H1 (cell line): Measurements from ENCODE around the gene RETREG1. TPM values are rescaled to one million over a fixed set of nuclear protein-coding genes. Genes with fewer than 3 reads are reported as not detected.

Experiments
- CTCF ChIA-PET: fragments of 300-600 bp; sonication (Branson Sonifier 250); formaldehyde crosslinking; loops from one replicate; lab custom pipeline; 2021; ENCODE audit not compliant: partially characterized antibody; lab: Charles Lee
- POLR2A ChIA-PET: fragments of 300-600 bp; sonication (Branson Sonifier 250); formaldehyde crosslinking; loops from one replicate; lab custom pipeline; 2021; ENCODE audit warnings: inconsistent platforms; ENCODE audit not compliant: partially characterized antibody; lab: Charles Lee
- DNase-seq, 2 experiments: peaks; one replicate each; pipeline versions ENCODE4 v3.0.0 to v3.0.0-alpha.2; 2010 to 2022; ENCODE audit warnings: low spot score in 2 of 2, low read depth in 1 of 2, mixed read lengths in 1 of 2
- FAIRE-seq: peaks from 2 replicates; lab custom pipeline; 2011; peaks lifted over from hg19 to GRCh38; lab: Jason Lieb, UNC
- H2AFZ ChIP-seq: 2 replicates; pipeline ENCODE4 v1.8.1; 2012; ENCODE audit warnings: low read length, inconsistent platforms
- H2AK5ac ChIP-seq: 2 replicates; pipeline ENCODE4 v1.6.1; 2013; ENCODE audit warnings: low read depth, low read length
- H2BK120ac ChIP-seq: replicated peaks from 2 replicates; pipeline ENCODE3; 2013; ENCODE audit warnings: low read depth, low read length, inconsistent platforms
- H2BK12ac ChIP-seq: 2 replicates; pipeline ENCODE4 v1.6.1; 2013; ENCODE audit warnings: low read depth, low read length
- H2BK15ac ChIP-seq: 2 replicates; pipeline ENCODE4 v1.6.1; 2013; ENCODE audit warnings: low read length
- H2BK20ac ChIP-seq: 2 replicates; pipeline ENCODE4 v1.6.1; 2013; ENCODE audit warnings: low read length
- H2BK5ac ChIP-seq: 2 replicates; pipeline ENCODE4 v1.6.1; 2013; ENCODE audit warnings: low read depth, low read length
- H3K14ac ChIP-seq: 2 replicates; pipeline ENCODE4 v1.6.1; 2013; ENCODE audit warnings: inconsistent platforms; ENCODE audit not compliant: insufficient read length
- H3K18ac ChIP-seq: 2 replicates; pipeline ENCODE4 v1.6.1; 2013; ENCODE audit warnings: low read length; ENCODE audit errors: extremely low read depth
- H3K23ac ChIP-seq: 2 replicates; pipeline ENCODE4 v1.6.1; 2013; ENCODE audit warnings: inconsistent platforms; ENCODE audit not compliant: insufficient read length
- H3K23me2 ChIP-seq: 2 replicates; pipeline ENCODE4 v1.6.1; 2013; ENCODE audit warnings: low read depth, low read length
- H3K27ac ChIP-seq: 2 replicates; pipeline ENCODE4 v1.6.1; 2011; ENCODE audit warnings: low read depth, low read length, inconsistent platforms
- H3K27me3 ChIP-seq, 4 experiments: replicated peaks in 1 of 4; 1 replicate in 1 of 4; 2 replicates in 3 of 4; pipeline versions ENCODE4 v1.6.1 to v1.8.1; 2011 to 2013; ENCODE audit warnings: low read length in 3 of 4, mild to moderate bottlenecking in 3 of 4, inconsistent platforms in 2 of 4, mixed read lengths in 2 of 4, moderate library complexity in 1 of 4; ENCODE audit not compliant: control insufficient read depth in 3 of 4, insufficient read depth in 3 of 4; ENCODE audit errors: extremely low read depth in 1 of 4
- H3K36me3 ChIP-seq, 4 experiments: 2 replicates each; pipeline versions ENCODE4 v1.6.1 to v1.8.1; 2011 to 2013; ENCODE audit warnings: mild to moderate bottlenecking in 4 of 4, low read length in 3 of 4, moderate library complexity in 2 of 4, control low read depth in 1 of 4, inconsistent platforms in 1 of 4; ENCODE audit not compliant: insufficient read depth in 4 of 4, control insufficient read depth in 2 of 4
- H3K4ac ChIP-seq: replicated peaks from 2 replicates; pipeline ENCODE3; 2013; ENCODE audit warnings: low read length, low read depth, mixed read lengths, inconsistent platforms; ENCODE audit not compliant: insufficient read length
- H3K4me1 ChIP-seq, 4 experiments: replicated peaks in 1 of 4; 1 replicate in 1 of 4; 2 replicates in 3 of 4; pipeline versions ENCODE4 v1.6.1 to v1.8.1; 2011 to 2013; ENCODE audit warnings: low read length in 3 of 4, inconsistent platforms in 2 of 4, mixed read lengths in 1 of 4; ENCODE audit not compliant: insufficient read depth in 4 of 4, control insufficient read depth in 3 of 4
- H3K4me2 ChIP-seq, 2 experiments: 2 replicates each; pipeline versions ENCODE4 v1.6.1 to v1.8.1; 2011 to 2013; ENCODE audit warnings: low read depth in 2 of 2, low read length in 2 of 2, control low read depth in 1 of 2, inconsistent platforms in 1 of 2, mild to moderate bottlenecking in 1 of 2; ENCODE audit not compliant: insufficient read depth in 1 of 2
- H3K4me3 ChIP-seq, 4 experiments: fragments of 200-600, 300-600 bp in 1 of 4; sonication (generic), shearing (Covaris generic), sonication (Bioruptor Twin) in 1 of 4; 2 replicates each; pipeline versions ENCODE4 v1.5.1 to v1.8.1; 2011 to 2016; ENCODE audit warnings: low read length in 4 of 4, low read depth in 3 of 4, control low read depth in 2 of 4, inconsistent platforms in 2 of 4, mild to moderate bottlenecking in 2 of 4, mixed read lengths in 1 of 4, moderate library complexity in 1 of 4; ENCODE audit not compliant: insufficient read depth in 2 of 4; ENCODE audit errors: extremely low read depth in 1 of 4
- H3K56ac ChIP-seq: replicated peaks from 2 replicates; pipeline ENCODE3; 2013; ENCODE audit warnings: low read depth, mild to moderate bottlenecking, mixed read lengths, low read length, inconsistent platforms; ENCODE audit not compliant: insufficient read length
- H3K79me1 ChIP-seq: 2 replicates; pipeline ENCODE4 v1.6.1; 2013; ENCODE audit warnings: low read depth, low read length, control low read depth
- H3K79me2 ChIP-seq, 2 experiments: 2 replicates each; pipeline versions ENCODE4 v1.6.1 to v1.8.1; 2012 to 2013; ENCODE audit warnings: low read length in 2 of 2, mild to moderate bottlenecking in 2 of 2, inconsistent platforms in 1 of 2; ENCODE audit not compliant: insufficient read depth in 2 of 2, control insufficient read depth in 1 of 2
- H3K9ac ChIP-seq, 4 experiments: replicated peaks in 1 of 4; 1 replicate in 1 of 4; 2 replicates in 3 of 4; pipeline versions ENCODE4 v1.6.1 to v1.8.1; 2011 to 2013; ENCODE audit warnings: low read depth in 3 of 4, low read length in 3 of 4, control low read depth in 2 of 4, mild to moderate bottlenecking in 2 of 4, moderate library complexity in 2 of 4, inconsistent platforms in 1 of 4; ENCODE audit errors: extremely low read depth in 1 of 4
- H3K9me3 ChIP-seq, 2 experiments: 2 replicates each; pipeline versions ENCODE4 v1.6.1 to v1.8.1; 2012 to 2013; ENCODE audit warnings: mild to moderate bottlenecking in 2 of 2, moderate library complexity in 2 of 2, control low read depth in 1 of 2, inconsistent platforms in 1 of 2, low read depth in 1 of 2, low read length in 1 of 2, mixed read lengths in 1 of 2; ENCODE audit not compliant: insufficient read depth in 2 of 2
- H4K20me1 ChIP-seq, 2 experiments: replicated peaks in 1 of 2; 2 replicates each; pipeline versions ENCODE3 to v1.8.1; 2011 to 2013; ENCODE audit warnings: inconsistent platforms in 2 of 2, low read length in 2 of 2, mild to moderate bottlenecking in 1 of 2; ENCODE audit not compliant: insufficient read depth in 2 of 2, control insufficient read depth in 1 of 2
- H4K5ac ChIP-seq: 2 replicates; pipeline ENCODE4 v1.6.1; 2013; ENCODE audit warnings: low read length, low read depth, mixed read lengths, inconsistent platforms; ENCODE audit not compliant: insufficient read length
- H4K8ac ChIP-seq: 2 replicates; pipeline ENCODE4 v1.8.0; 2013; ENCODE audit warnings: mild to moderate bottlenecking, moderate library complexity, low read length, inconsistent platforms; ENCODE audit not compliant: insufficient read depth; ENCODE audit errors: extremely low read depth
- H4K91ac ChIP-seq: replicated peaks from 2 replicates; pipeline ENCODE3; 2013; ENCODE audit warnings: low read length, mixed read lengths, inconsistent platforms; ENCODE audit not compliant: insufficient read length
- CREB1 ChIP-seq: IDR thresholded peaks from 2 replicates; pipeline ENCODE4 v1.6.1; 2012; ENCODE audit warnings: inconsistent platforms
- JUN ChIP-seq: IDR thresholded peaks from 2 replicates; pipeline ENCODE4 v1.6.1; 2011; ENCODE audit warnings: low read depth, mild to moderate bottlenecking, improper control_type of control experiment, low read length
- JUND ChIP-seq: IDR thresholded peaks from 2 replicates; pipeline ENCODE4 v1.6.1; 2011; ENCODE audit warnings: mild to moderate bottlenecking, improper control_type of control experiment, low read length
- POU5F1 ChIP-seq: IDR thresholded peaks from 2 replicates; pipeline ENCODE4 v1.6.1; 2011; ENCODE audit warnings: low read depth, mild to moderate bottlenecking, low read length, moderate library complexity
- SUZ12 ChIP-seq: fragments of 200-600 bp; sonication (generic); IDR thresholded peaks from 2 replicates; pipeline ENCODE4 v1.6.1; 2012; ENCODE audit warnings: mild to moderate bottlenecking, inconsistent platforms, low read length, moderate library complexity, mixed read lengths
- ZNF274 ChIP-seq: IDR thresholded peaks from 2 replicates; pipeline ENCODE4 v1.7.0; 2012; ENCODE audit warnings: low read length, borderline replicate concordance; ENCODE audit errors: extremely low read depth
- WGBS, 2 experiments: shearing (Covaris generic) in 1 of 2; methylation state at CpG; one replicate each; pipeline versions ENCODE4 v1.1.6 to v1.1.7; 2013 to 2015; ENCODE audit warnings: low lambda C conversion rate in 2 of 2, mixed read lengths in 2 of 2, inconsistent platforms in 1 of 2, low coverage in 1 of 2, missing lambda C conversion rate in 1 of 2; ENCODE audit not compliant: insufficient replicate concordance in 2 of 2, insufficient coverage in 1 of 2, insufficient read length in 1 of 2; ENCODE audit errors: extremely low coverage in 1 of 2, missing lambda C conversion rate in 1 of 2; 5-methylcytosine and 5-hydroxymethylcytosine counted together
- polyA plus RNA-seq, 7 experiments: library from polyadenylated mRNA; depleted of rRNA in 3 of 7; stranded (reverse) in 5 of 7; unstranded in 2 of 7; fragments of >200 nt in 5 of 7; fragments of 200-250 nt in 2 of 7; gene quantifications; 1 replicate in 5 of 7; 2 replicates in 1 of 7; 4 replicates in 1 of 7; pipeline versions ENCODE4 v1.2.1 to v1.2.3, GENCODE V29; 2011 to 2013; ENCODE audit warnings: missing spikeins in 2 of 7, mixed read lengths in 2 of 7
- total RNA-seq: library from RNA; stranded (reverse); fragmentation: NEBNext Ultra II Directional; extraction: Animal tissue kit (Norgen Biotek cat#: 25700); gene quantifications from 2 replicates; pipeline ENCODE4 v1.2.1, GENCODE V29; 2021
- TF ChIP-seq, protein P1 (sequence below): IDR thresholded peaks from 2 replicates; pipeline ENCODE4 v1.6.1; 2012; ENCODE audit warnings: inconsistent platforms

RETREG1 gene
- total and polyA plus RNA-seq, 2 of the 8 experiments (the other 6 are each of a cell fraction or from before 2014, with no cell fraction given), result 0.62 to 1.9 TPM

DNA sequence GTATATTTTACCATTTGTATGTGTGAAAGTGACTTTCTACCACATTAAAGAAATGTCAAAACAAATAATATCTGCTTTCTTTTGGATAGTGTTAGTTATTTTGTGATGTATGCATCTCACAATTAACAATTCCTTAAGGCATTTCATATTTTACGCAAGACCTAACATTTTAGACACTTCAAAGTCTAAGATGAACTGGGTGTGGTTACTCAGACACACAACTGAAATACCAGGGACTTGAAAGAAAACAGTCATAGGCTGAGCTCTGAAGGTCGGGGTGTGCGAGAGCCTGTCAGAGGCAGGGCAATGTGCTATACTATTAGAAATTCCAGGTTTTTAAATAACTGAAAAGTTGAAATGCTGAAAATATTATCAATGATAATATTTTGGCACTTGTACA is 106.7 kb downstream of the RETREG1 start:
- H3K18ac ChIP-seq, result no peak overlapping the region
- ChIA-PET CTCF (interaction anchor here (1.3 kb wide), 1 partner anchor 40 kb away, joined by 3 read pairs; no protein-coding TSS in a partner anchor), POLR2A (no interaction called here)
- 90% methylated on average over 3 of the region's 3 CpGs; no CpG with 5 or more reads in 1 of the 2 experiments for whole genome bisulfite sequencing, 2 experiments
- no peaks in the 10 kb centered on the region for H3K79me2 ChIP-seq
- no peaks in the 10 kb centered on the region for H3K79me1 ChIP-seq
- H3K14ac ChIP-seq, result no peak overlapping the region
- H2BK120ac ChIP-seq, result no peak overlapping the region
- H4K5ac ChIP-seq, result no peak overlapping the region
- H4K8ac ChIP-seq, result no peak overlapping the region
- no peak overlapping the region for H4K91ac ChIP-seq
- H3K9me3 ChIP-seq, result no peaks in the 10 kb centered on the region
- DNase-seq (no peak), FAIRE-seq (no peak)
- H2BK12ac ChIP-seq, result no peak overlapping the region
- no peak overlapping the region for H3K4ac ChIP-seq
- H4K20me1 ChIP-seq, result no peaks in the 10 kb centered on the region
- no peak overlapping the region for H3K4me3 ChIP-seq
- H3K27ac ChIP-seq, result no peak overlapping the region
- no peaks in the 10 kb centered on the region for H3K27me3 ChIP-seq
- H3K36me3 ChIP-seq, result no peaks in the 10 kb centered on the region
- H2BK15ac ChIP-seq, result no peak overlapping the region
- no peak overlapping the region for H3K9ac ChIP-seq
- no peak overlapping the region for H3K56ac ChIP-seq
- H3K23ac ChIP-seq, result no peak overlapping the region
- peaks cover 0 to 9% (median 2%) of the 10 kb centered on the region in 4 experiments; a peak in 4 of 7 replicates for H3K4me1 ChIP-seq
- H3K4me2 ChIP-seq, result no peak overlapping the region
- H2BK5ac ChIP-seq, result no peak overlapping the region
- no peak overlapping the region for H2AFZ ChIP-seq
- H3K23me2 ChIP-seq, result no peaks in the 10 kb centered on the region
- no peak overlapping the region for H2AK5ac ChIP-seq
- H2BK20ac ChIP-seq, result no peak overlapping the region
- TF ChIP-seq CREB1 (no peak), SUZ12 (no peak), JUN (no peak), ZNF274 (no peak), POU5F1 (no peak), JUND (no peak)
- TF ChIP-seq, protein P1, sequence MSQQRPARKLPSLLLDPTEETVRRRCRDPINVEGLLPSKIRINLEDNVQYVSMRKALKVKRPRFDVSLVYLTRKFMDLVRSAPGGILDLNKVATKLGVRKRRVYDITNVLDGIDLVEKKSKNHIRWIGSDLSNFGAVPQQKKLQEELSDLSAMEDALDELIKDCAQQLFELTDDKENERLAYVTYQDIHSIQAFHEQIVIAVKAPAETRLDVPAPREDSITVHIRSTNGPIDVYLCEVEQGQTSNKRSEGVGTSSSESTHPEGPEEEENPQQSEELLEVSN, result no peak
